HG03025 (cell line): ENCODE results near the gene RRP7A.
"Not testable (repeated sequence)": the region's sequence is repeated elsewhere in the genome, so short reads cannot be mapped to it uniquely, and the experiment has no call there.

Experiments used
- ATAC-seq: cut with Tn5 transposase; IDR thresholded peaks from one replicate; pipeline ENCODE4 v1.9.1; 2021; ENCODE audit warnings: mild to moderate bottlenecking, moderate library complexity; ENCODE audit not compliant: unreplicated experiment, low FRiP score

Gene RRP7A

GRCh38 chr22:42536634-42537033 is 17.0 kb upstream of the RRP7A start:
- ATAC-seq: not testable (repeated sequence)

- no peak for ATAC-seq
These were observed 16.6 kb upstream of the RRP7A start for GRCh38 chr22:42536166-42536565.

GRCh38 chr22:42535082-42535731 is 15.6 kb upstream of the RRP7A start:
- ATAC-seq: not testable (repeated sequence)

GRCh38 chr22:42533638-42533977 is 14.0 kb upstream of the RRP7A start:
- no peak for ATAC-seq

GRCh38 chr22:42531401-42532084 is 11.9 kb upstream of the RRP7A start:
- not testable (repeated sequence) for ATAC-seq

- ATAC-seq: not testable (repeated sequence)
These were observed 9.8 kb upstream of the RRP7A start for GRCh38 chr22:42529435-42529834.

GRCh38 chr22:42528591-42529307 is 9.2 kb upstream of the RRP7A start:
- ATAC-seq: no peak

GRCh38 chr22:42522546-42522945 is 3.0 kb upstream of the RRP7A start:
- ATAC-seq: no peak

- ATAC-seq: no peak
These were observed 1.6 kb upstream of the RRP7A start for GRCh38 chr22:42521228-42521546.

GRCh38 chr22:42518638-42519524 is 715 bp downstream of the RRP7A start:
- ATAC-seq: peak; percentile 20

- not testable (repeated sequence) for ATAC-seq
These were observed 2.5 kb downstream of the RRP7A start for GRCh38 chr22:42517103-42517502.

GRCh38 chr22:42515896-42516295 is 3.7 kb downstream of the RRP7A start:
- no peak for ATAC-seq

- ATAC-seq: not testable (repeated sequence)
These were observed 4.3 kb downstream of the RRP7A start for GRCh38 chr22:42515304-42515703.

GRCh38 chr22:42514331-42514730 is 5.3 kb downstream of the RRP7A start:
- not testable (repeated sequence) for ATAC-seq

GRCh38 chr22:42512273-42512990 is 7.2 kb downstream of the RRP7A start:
- not testable (repeated sequence) for ATAC-seq

- ATAC-seq: no peak
These were observed 8.2 kb downstream of the RRP7A start for GRCh38 chr22:42511401-42511891.

GRCh38 chr22:42509548-42509947 is 10.0 kb downstream of the RRP7A start:
- no peak for ATAC-seq

GRCh38 chr22:42508975-42509364 is 10.6 kb downstream of the RRP7A start:
- not testable (repeated sequence) for ATAC-seq

- ATAC-seq: not testable (repeated sequence)
These were observed 11.1 kb downstream of the RRP7A start for GRCh38 chr22:42508327-42508974.

GRCh38 chr22:42500836-42501179 is 18.8 kb downstream of the RRP7A start:
- no peak for ATAC-seq
